Myocyte (in vitro differentiated cells): ENCODE data around the gene RPL12. TPM values are rescaled to one million over a fixed set of nuclear protein-coding genes. Genes with fewer than 3 reads are reported as not detected.
"Not testable (repeated sequence)": the region's sequence is repeated elsewhere in the genome, so short reads cannot be mapped to it uniquely, and the experiment has no call there.

ENCODE experiments used
- DNase-seq: peaks from one replicate; pipeline ENCODE4 v3.0.0-alpha.2; 2012; ENCODE audit warnings: low read depth
- total RNA-seq: library from RNA; depleted of rRNA; stranded (reverse); fragments of >200 nt; gene quantifications from 2 replicates; pipeline ENCODE4 v1.2.3, GENCODE V29; 2014

Gene RPL12
- total RNA-seq, 1 donor from 2014 or later: 2,040 TPM

GRCh38 chr9:127470662-127471061 lies 19.5 kb upstream of the RPL12 start:
- no peak for DNase-seq

GRCh38 chr9:127467621-127468020 lies 16.4 kb upstream of the RPL12 start:
- no peak for DNase-seq

GRCh38 chr9:127466407-127466917 lies 15.3 kb upstream of the RPL12 start:
- DNase-seq: not testable (repeated sequence)

GRCh38 chr9:127463911-127464310 lies 12.7 kb upstream of the RPL12 start:
- DNase-seq: no peak

- DNase-seq: no peak
Observed at GRCh38 chr9:127463382-127463781, 12.2 kb upstream of the RPL12 start.

- no peak for DNase-seq
Observed at GRCh38 chr9:127458921-127459320, 7.7 kb upstream of the RPL12 start.

GRCh38 chr9:127457191-127457878 lies 6.1 kb upstream of the RPL12 start:
- DNase-seq: peak; percentile 71

- peak; percentile 51 for DNase-seq
Observed at GRCh38 chr9:127455324-127455992, 4.3 kb upstream of the RPL12 start.

- peak; percentile 42 for DNase-seq
Observed at GRCh38 chr9:127452691-127453090, 1.5 kb upstream of the RPL12 start.

GRCh38 chr9:127451858-127452656 lies 851 bp upstream of the RPL12 start:
- peak; percentile 66 for DNase-seq

GRCh38 chr9:127451608-127451857 lies 327 bp upstream of the RPL12 start:
- no peak for DNase-seq

- peak; percentile 41 for DNase-seq
Observed at GRCh38 chr9:127450243-127450760, 904 bp downstream of the RPL12 start.

- no peak for DNase-seq
Observed at GRCh38 chr9:127449332-127449966, 1.8 kb downstream of the RPL12 start.

- no peak for DNase-seq
Observed at GRCh38 chr9:127448112-127448805, 2.9 kb downstream of the RPL12 start.

- DNase-seq: no peak
Observed at GRCh38 chr9:127447416-127448111, 3.6 kb downstream of the RPL12 start.

GRCh38 chr9:127446713-127447415 lies 4.3 kb downstream of the RPL12 start:
- no peak for DNase-seq

- no peak for DNase-seq
Observed at GRCh38 chr9:127445851-127446712, 5.1 kb downstream of the RPL12 start.
